Hepatocyte (in vitro differentiated cells): Measurements from ENCODE around the gene RBL2.

Experiments used
- EZH2 ChIP-seq: fragments of 200-600 bp; sonication (generic); IDR thresholded peaks from 2 replicates; pipeline ENCODE4 v1.6.1; 2016; ENCODE audit warnings: antibody characterized with exemption, mild to moderate bottlenecking, borderline replicate concordance
- TF ChIP-seq, protein P1 (sequence below): fragments of 200-600 bp; sonication (generic); IDR thresholded peaks from 2 replicates; pipeline ENCODE4 v1.5.1; 2016; ENCODE audit warnings: antibody characterized with exemption, mild to moderate bottlenecking; ENCODE audit not compliant: poor library complexity

DNA sequence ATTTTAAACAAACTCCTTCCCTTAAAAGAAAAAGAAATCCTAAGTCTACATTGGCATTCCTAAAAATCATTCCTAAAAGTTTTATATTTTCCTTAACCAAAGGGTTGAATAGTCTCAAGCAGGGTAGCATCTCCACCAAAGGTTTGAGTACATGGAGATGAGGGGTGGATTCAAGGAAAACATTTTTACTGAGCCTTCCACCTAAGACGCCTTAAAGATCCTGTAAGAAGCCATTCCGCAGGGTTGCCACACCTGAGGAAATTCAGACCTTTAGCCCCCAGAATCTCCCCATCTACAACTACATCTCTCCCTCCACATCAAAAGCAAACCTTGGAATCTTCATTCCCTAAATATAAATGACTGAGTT, 76.4 kb downstream of the RBL2 start:
- no peak for TF ChIP-seq EZH2
- TF ChIP-seq, protein P1, sequence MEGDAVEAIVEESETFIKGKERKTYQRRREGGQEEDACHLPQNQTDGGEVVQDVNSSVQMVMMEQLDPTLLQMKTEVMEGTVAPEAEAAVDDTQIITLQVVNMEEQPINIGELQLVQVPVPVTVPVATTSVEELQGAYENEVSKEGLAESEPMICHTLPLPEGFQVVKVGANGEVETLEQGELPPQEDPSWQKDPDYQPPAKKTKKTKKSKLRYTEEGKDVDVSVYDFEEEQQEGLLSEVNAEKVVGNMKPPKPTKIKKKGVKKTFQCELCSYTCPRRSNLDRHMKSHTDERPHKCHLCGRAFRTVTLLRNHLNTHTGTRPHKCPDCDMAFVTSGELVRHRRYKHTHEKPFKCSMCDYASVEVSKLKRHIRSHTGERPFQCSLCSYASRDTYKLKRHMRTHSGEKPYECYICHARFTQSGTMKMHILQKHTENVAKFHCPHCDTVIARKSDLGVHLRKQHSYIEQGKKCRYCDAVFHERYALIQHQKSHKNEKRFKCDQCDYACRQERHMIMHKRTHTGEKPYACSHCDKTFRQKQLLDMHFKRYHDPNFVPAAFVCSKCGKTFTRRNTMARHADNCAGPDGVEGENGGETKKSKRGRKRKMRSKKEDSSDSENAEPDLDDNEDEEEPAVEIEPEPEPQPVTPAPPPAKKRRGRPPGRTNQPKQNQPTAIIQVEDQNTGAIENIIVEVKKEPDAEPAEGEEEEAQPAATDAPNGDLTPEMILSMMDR: no peak
